ENCODE data around the gene DAGLA.

DNA sequence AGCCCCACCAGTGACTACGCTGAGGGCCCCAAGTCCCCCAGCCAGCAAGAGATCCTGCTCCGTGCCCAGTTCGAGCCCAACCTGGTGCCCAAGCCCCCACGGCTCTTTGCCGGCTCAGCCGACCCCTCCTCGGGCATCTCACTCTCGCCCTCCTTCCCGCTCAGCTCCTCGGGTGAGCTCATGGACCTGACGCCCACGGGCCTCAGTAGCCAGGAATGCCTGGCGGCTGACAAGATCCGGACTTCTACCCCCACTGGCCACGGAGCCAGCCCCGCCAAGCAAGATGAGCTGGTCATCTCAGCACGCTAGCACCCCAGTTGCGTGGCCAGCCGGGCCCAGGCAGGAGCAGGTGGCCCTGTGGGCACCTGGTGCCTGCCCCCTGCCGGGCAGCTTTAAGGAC lies 64.0 kb downstream of the DAGLA start:
- TF ChIP-seq CTCF (IDR thresholded peaks at IDR 0.05) (no peak), EZH2 (IDR thresholded peaks at IDR 0.05; ENCODE audit: borderline replicate concordance, insufficient read depth, low read depth, low read length, poor library complexity, severe bottlenecking) (no peak)
